Skeletal muscle satellite cell (primary cell): Measurements from ENCODE around the gene DHFR2.

ENCODE experiments used
- H3K27me3 ChIP-seq: 2 replicates; pipeline ENCODE4 v1.7.0; 2013; ENCODE audit warnings: low read length; ENCODE audit not compliant: control insufficient read depth, insufficient read depth
- H3K36me3 ChIP-seq: 2 replicates; pipeline ENCODE4 v1.7.0; 2013; ENCODE audit warnings: mild to moderate bottlenecking, control low read depth, low read length; ENCODE audit not compliant: insufficient read depth
- H3K4me1 ChIP-seq: 2 replicates; pipeline ENCODE4 v1.7.0; 2013; ENCODE audit warnings: low read length; ENCODE audit not compliant: control insufficient read depth, insufficient read depth
- H3K4me2 ChIP-seq: 2 replicates; pipeline ENCODE4 v1.7.0; 2013; ENCODE audit warnings: mild to moderate bottlenecking, low read length
- H3K4me3 ChIP-seq: 2 replicates; pipeline ENCODE4 v1.7.0; 2013; ENCODE audit warnings: low read length
- H3K9ac ChIP-seq: 2 replicates; pipeline ENCODE4 v1.7.0; 2013; ENCODE audit warnings: mild to moderate bottlenecking, low read depth, low read length, moderate library complexity
- H3K9me3 ChIP-seq: replicated peaks from 2 replicates; pipeline ENCODE4 v1.7.0; 2013; ENCODE audit warnings: mild to moderate bottlenecking, control low read depth, low read length

DHFR2 gene

DNA sequence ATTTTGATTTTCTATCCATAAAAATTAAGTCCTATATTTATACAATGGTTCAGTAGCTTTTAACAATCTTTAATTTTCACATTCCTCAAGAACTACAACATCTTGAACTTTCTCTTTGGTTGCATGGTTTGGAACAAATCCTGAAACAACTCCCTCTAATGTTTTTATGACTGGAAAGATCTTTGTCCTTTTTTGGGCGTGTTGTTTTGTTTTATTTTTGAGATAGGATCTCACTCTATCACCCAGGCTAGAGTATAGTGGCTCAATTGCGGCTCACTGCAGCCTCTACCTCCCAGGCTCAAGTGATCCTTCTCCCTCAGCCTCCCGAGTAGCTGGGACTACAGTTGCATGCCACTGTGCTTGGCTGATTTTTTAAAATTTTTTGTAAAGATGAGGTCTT is 38.3 kb downstream of the DHFR2 start:
- Histone ChIP-seq H3K9me3 (no peaks in the 10 kb centered on the region), H3K27me3 (no peaks in the 10 kb centered on the region), H3K36me3 (no peaks in the 10 kb centered on the region), H3K4me1 (peaks cover 4% of the 10 kb centered on the region), H3K4me2 (no peak overlapping the region), H3K9ac (no peak overlapping the region), H3K4me3 (no peak overlapping the region)

- Histone ChIP-seq H3K27me3 (no peaks in the 10 kb centered on the region), H3K9me3 (no peaks in the 10 kb centered on the region), H3K9ac (no peak overlapping the region), H3K36me3 (no peaks in the 10 kb centered on the region), H3K4me1 (peaks cover 4% of the 10 kb centered on the region), H3K4me2 (no peak overlapping the region), H3K4me3 (no peak overlapping the region)
Measured at GRCh38 chr3:94020293-94020692, 42.4 kb downstream of the DHFR2 start.

DNA sequence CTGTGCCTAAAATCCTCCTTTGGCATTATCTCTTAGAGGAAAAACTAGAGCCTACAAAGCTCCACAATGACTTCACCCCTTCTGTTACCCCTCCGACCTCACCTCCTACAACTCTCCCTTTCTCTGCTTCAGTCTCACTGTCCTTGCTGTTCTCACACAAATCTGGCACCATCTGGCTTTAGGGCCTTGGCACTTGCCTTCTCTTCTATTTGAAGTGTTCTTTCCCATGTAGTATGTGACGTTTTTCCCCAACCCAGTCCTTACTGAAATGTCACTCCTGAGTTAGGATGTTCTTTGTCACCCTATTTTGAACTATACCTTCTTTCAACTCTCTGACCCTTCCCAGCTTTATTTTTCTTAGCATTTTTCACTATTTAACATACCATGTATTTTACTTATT is 43.1 kb downstream of the DHFR2 start:
- Histone ChIP-seq H3K4me1 (peaks cover 4% of the 10 kb centered on the region), H3K9me3 (no peaks in the 10 kb centered on the region), H3K36me3 (no peaks in the 10 kb centered on the region), H3K9ac (no peak overlapping the region), H3K4me2 (no peak overlapping the region), H3K27me3 (no peaks in the 10 kb centered on the region), H3K4me3 (no peak overlapping the region)

GRCh38 chr3:94015025-94015424 is 47.7 kb downstream of the DHFR2 start:
- no peak overlapping the region for H3K9ac ChIP-seq
- H3K4me2 ChIP-seq: no peak overlapping the region
- H3K4me1 ChIP-seq: no peaks in the 10 kb centered on the region
- H3K27me3 ChIP-seq: no peaks in the 10 kb centered on the region
- no peaks in the 10 kb centered on the region for H3K9me3 ChIP-seq
- H3K36me3 ChIP-seq: no peaks in the 10 kb centered on the region
- H3K4me3 ChIP-seq: no peak overlapping the region

DNA sequence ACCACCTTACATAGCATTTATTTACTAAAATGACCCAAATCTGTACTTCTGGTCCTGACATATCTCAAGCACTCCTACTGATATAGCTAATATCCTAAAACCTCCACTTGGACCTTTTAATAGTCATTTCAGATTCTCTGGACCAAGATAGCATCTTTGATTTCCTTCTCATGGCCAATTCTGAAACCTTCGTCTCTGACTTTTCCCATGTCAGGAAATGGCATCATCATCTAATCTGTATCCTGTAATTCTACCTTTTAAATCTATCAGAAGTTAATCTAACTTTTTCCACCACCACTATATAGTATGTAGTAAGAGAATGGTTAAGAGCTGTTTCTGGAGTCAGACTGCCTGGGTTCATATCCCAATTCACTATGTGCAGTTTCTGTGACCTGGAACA is 50.5 kb downstream of the DHFR2 start:
- H3K4me2 ChIP-seq: no peak overlapping the region
- H3K36me3 ChIP-seq: no peaks in the 10 kb centered on the region
- H3K9me3 ChIP-seq: no peaks in the 10 kb centered on the region
- no peaks in the 10 kb centered on the region for H3K27me3 ChIP-seq
- H3K9ac ChIP-seq: no peak overlapping the region
- no peaks in the 10 kb centered on the region for H3K4me1 ChIP-seq
- H3K4me3 ChIP-seq: no peak overlapping the region

- Histone ChIP-seq H3K4me3 (no peak overlapping the region), H3K4me1 (no peaks in the 10 kb centered on the region), H3K4me2 (no peak overlapping the region), H3K9ac (no peak overlapping the region), H3K9me3 (no peaks in the 10 kb centered on the region), H3K36me3 (no peaks in the 10 kb centered on the region), H3K27me3 (no peaks in the 10 kb centered on the region)
Measured at GRCh38 chr3:94011233-94011711, 51.4 kb downstream of the DHFR2 start.

DNA sequence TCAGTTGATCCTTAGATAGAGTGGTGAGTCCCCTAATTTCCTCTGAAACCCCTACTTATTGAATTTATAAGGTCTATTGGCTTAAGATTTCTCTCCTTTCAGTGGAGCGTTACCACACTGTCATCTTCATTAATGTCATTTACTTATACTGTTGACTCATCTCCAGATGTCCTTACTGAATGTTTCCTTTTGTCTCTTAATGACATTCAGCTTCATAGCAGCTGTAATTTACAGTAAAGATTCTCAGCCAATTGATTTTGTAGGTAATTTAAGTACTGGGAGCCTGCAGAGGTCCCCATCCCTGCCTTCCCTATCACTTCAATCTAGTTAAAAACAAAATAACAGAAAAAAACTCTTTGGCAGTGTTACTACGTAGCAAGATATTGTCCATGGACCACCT is 53.1 kb downstream of the DHFR2 start:
- Histone ChIP-seq H3K9ac (no peak overlapping the region), H3K4me2 (no peak overlapping the region), H3K27me3 (no peaks in the 10 kb centered on the region), H3K4me1 (no peaks in the 10 kb centered on the region), H3K9me3 (no peaks in the 10 kb centered on the region), H3K4me3 (no peak overlapping the region), H3K36me3 (no peaks in the 10 kb centered on the region)

DNA sequence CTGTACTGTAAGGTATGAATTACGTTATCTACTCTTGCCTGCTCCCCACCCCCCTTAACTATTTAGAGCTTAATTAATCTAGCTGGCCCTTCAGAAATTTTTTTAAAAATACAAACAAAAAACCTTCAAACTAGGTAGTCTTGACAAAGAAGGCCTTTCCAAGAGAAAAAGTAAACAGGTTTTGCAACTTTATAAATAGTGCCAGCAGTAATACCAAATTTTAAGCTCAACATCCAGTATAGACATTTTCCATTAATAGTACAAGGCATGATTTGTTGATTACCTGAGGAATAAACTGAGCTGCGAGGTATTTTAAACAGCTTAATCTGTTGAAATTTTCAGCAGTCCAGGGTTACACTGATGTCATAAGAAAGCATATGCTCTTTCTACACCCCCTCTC is 54.5 kb downstream of the DHFR2 start:
- H3K36me3 ChIP-seq: no peaks in the 10 kb centered on the region
- no peak overlapping the region for H3K4me2 ChIP-seq
- H3K4me3 ChIP-seq: no peak overlapping the region
- no peaks in the 10 kb centered on the region for H3K9me3 ChIP-seq
- H3K27me3 ChIP-seq: no peaks in the 10 kb centered on the region
- H3K4me1 ChIP-seq: no peaks in the 10 kb centered on the region
- no peak overlapping the region for H3K9ac ChIP-seq
